Epithelial cell of umbilical artery (primary cell): Measurements from ENCODE around the gene SCN10A. TPM values are rescaled to one million over a fixed set of nuclear protein-coding genes. Genes with fewer than 3 reads are reported as not detected.

ENCODE experiments used
- total RNA-seq: library from RNA; depleted of rRNA; stranded (reverse); fragments of >200 nt; gene quantifications from 2 replicates; pipeline ENCODE4 v1.2.3, GENCODE V29; 2014

The SCN10A gene
- under 0.01 TPM in 2 replicates for total RNA-seq

DNA sequence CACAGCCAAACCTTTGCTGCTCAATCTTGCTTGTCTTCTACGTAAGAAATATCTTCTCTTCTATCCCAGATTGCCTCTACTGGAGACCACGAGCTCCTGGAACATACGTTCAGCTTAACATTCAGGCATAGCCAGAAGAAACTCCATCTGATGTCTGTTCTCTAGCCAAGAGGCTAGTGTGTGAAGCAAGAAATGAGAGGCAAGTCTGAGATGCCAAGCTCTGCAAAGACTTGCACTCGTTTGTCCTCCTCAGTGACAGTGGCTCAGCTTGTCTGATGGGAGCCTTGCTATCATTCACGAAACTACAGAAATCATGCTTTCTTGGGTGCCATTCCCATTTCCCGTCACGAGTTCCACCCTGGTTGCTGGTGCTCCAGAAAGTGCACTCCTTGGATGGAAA is at the start of gene SCN10A:
TSS of gene SCN10A (minus strand) at position 192 of the 400 bp plus-strand sequence. CDS start 22,207 bp downstream, outside the sequence.

GRCh38 chr3:38649500-38650247 is 166.3 kb downstream of the SCN10A start, which contains the start of gene SCN5A:
Gene SCN5A, minus strand, starts transcription at chr3:38649687. Its CDS starts 16,380 bp downstream, at chr3:38633307.

Other genes starting within 250 kb of the SCN10A start
- gene SCN5A, start 166.5 kb downstream of the SCN10A start, total RNA-seq: 4.9 and 5.2 TPM in 2 replicates
- gene SCN11A, start 235.7 kb upstream of the SCN10A start, total RNA-seq: under 0.01 TPM in 1 of 2 replicates, not detected in the other
- gene WDR48, start 235.8 kb upstream of the SCN10A start, total RNA-seq: 28.3 and 50.2 TPM in 2 replicates